Astrocyte (in vitro differentiated cells and primary cell): Measurements from ENCODE around the gene A4GALT. TPM values are rescaled to one million over a fixed set of nuclear protein-coding genes. Genes with fewer than 3 reads are reported as not detected.

Source experiments
- DNase-seq: peaks from one replicate; pipeline ENCODE4 v3.0.0-alpha.2; 2010; ENCODE audit warnings: low read depth
- FAIRE-seq: peaks from 2 replicates; lab custom pipeline; 2011; peaks lifted over from hg19 to GRCh38; lab: Jason Lieb, UNC
- H2AFZ ChIP-seq: 2 replicates; pipeline ENCODE4 v1.6.0; 2012; ENCODE audit warnings: low read depth, low read length, inconsistent platforms
- H3K27ac ChIP-seq: 2 replicates; pipeline ENCODE4 v1.5.1; 2011; ENCODE audit warnings: low read depth, low read length, inconsistent platforms
- H3K27me3 ChIP-seq: 2 replicates; pipeline ENCODE4 v1.6.0; 2011; ENCODE audit warnings: low read length, inconsistent platforms; ENCODE audit not compliant: insufficient read depth
- H3K36me3 ChIP-seq: 2 replicates; pipeline ENCODE4 v1.5.1; 2011; ENCODE audit warnings: low read length, inconsistent platforms; ENCODE audit not compliant: insufficient read depth
- H3K4me1 ChIP-seq: 2 replicates; pipeline ENCODE4 v1.5.1; 2011; ENCODE audit warnings: low read length, inconsistent platforms; ENCODE audit not compliant: insufficient read depth
- H3K4me2 ChIP-seq: 2 replicates; pipeline ENCODE4 v1.6.0; 2012; ENCODE audit warnings: low read length, inconsistent platforms
- H3K4me3 ChIP-seq: 2 replicates; pipeline ENCODE4 v1.5.1; 2011; ENCODE audit warnings: low read depth, mild to moderate bottlenecking, low read length, inconsistent platforms; ENCODE audit not compliant: insufficient read depth
- H3K79me2 ChIP-seq: 2 replicates; pipeline ENCODE4 v1.6.0; 2012; ENCODE audit warnings: mild to moderate bottlenecking, low read length, inconsistent platforms; ENCODE audit not compliant: insufficient read depth
- H3K9ac ChIP-seq: 2 replicates; pipeline ENCODE4 v1.6.0; 2012; ENCODE audit warnings: mild to moderate bottlenecking, low read length, inconsistent platforms
- H3K9me3 ChIP-seq: 2 replicates; pipeline ENCODE4 v1.5.1; 2012; ENCODE audit warnings: low read depth, mild to moderate bottlenecking, low read length, inconsistent platforms; ENCODE audit not compliant: insufficient read depth
- H4K20me1 ChIP-seq: 2 replicates; pipeline ENCODE4 v1.6.0; 2012; ENCODE audit warnings: low read length, inconsistent platforms; ENCODE audit not compliant: insufficient read depth
- H3K27ac Mint-ChIP-seq: one replicate; pipeline ENCODE4 v1.8.0; 2021; ENCODE audit warnings: mild to moderate bottlenecking, mixed read lengths; ENCODE audit not compliant: unreplicated experiment
- H3K27me3 Mint-ChIP-seq: one replicate; pipeline ENCODE4 v1.8.0; 2021; ENCODE audit warnings: low read depth, mixed read lengths; ENCODE audit not compliant: unreplicated experiment
- H3K36me3 Mint-ChIP-seq: one replicate; pipeline ENCODE4 v1.8.0; 2021; ENCODE audit warnings: low read depth, mixed read lengths; ENCODE audit not compliant: unreplicated experiment
- H3K4me1 Mint-ChIP-seq: one replicate; pipeline ENCODE4 v1.8.0; 2021; ENCODE audit warnings: low read depth, mixed read lengths; ENCODE audit not compliant: unreplicated experiment
- H3K4me3 Mint-ChIP-seq: one replicate; pipeline ENCODE4 v1.8.0; 2021; ENCODE audit warnings: mild to moderate bottlenecking, moderate library complexity, mixed read lengths; ENCODE audit not compliant: unreplicated experiment
- H3K9me3 Mint-ChIP-seq: one replicate; pipeline ENCODE4 v1.8.0; 2021; ENCODE audit warnings: mild to moderate bottlenecking, mixed read lengths; ENCODE audit not compliant: unreplicated experiment
- CTCF ChIP-seq: IDR thresholded peaks from 2 replicates; pipeline ENCODE4 v1.5.1; 2011; ENCODE audit warnings: low read depth, mild to moderate bottlenecking, inconsistent platforms, low read length, moderate library complexity; ENCODE audit not compliant: insufficient read depth
- EZH2 ChIP-seq: IDR thresholded peaks from 2 replicates; pipeline ENCODE4 v1.6.1; 2012; ENCODE audit warnings: mild to moderate bottlenecking, low read length, inconsistent platforms; ENCODE audit not compliant: insufficient read depth
- total RNA-seq: library from RNA; stranded (reverse); gene quantifications from 2 replicates; pipeline ENCODE4 v1.2.1, GENCODE V29; 2021

Gene A4GALT
- total RNA-seq, 1 donor from 2014 or later = 1.9 TPM

GRCh38 chr22:42656578-42656977 is 64.1 kb downstream of the A4GALT start:
- H3K4me3 ChIP-seq = no peak overlapping the region
- Mint-ChIP-seq H3K27ac (no peak overlapping the region), H3K27me3 (no peaks in the 10 kb centered on the region), H3K4me3 (no peak overlapping the region), H3K4me1 (no peaks in the 10 kb centered on the region), H3K36me3 (no peaks in the 10 kb centered on the region), H3K9me3 (no peaks in the 10 kb centered on the region)
- no peaks in the 10 kb centered on the region for H3K9me3 ChIP-seq
- H3K79me2 ChIP-seq = no peaks in the 10 kb centered on the region
- no peaks in the 10 kb centered on the region for H3K27me3 ChIP-seq
- no peaks in the 10 kb centered on the region for H3K4me1 ChIP-seq
- no peak overlapping the region for H3K9ac ChIP-seq
- no peak for FAIRE-seq
- no peak for DNase-seq
- no peaks in the 10 kb centered on the region for H3K36me3 ChIP-seq
- no peaks in the 10 kb centered on the region for H4K20me1 ChIP-seq
- H3K4me2 ChIP-seq = no peak overlapping the region
- H3K27ac ChIP-seq = no peak overlapping the region
- TF ChIP-seq EZH2 (no peak), CTCF (no peak)
- no peak overlapping the region for H2AFZ ChIP-seq

- no peak for DNase-seq
- no peak overlapping the region for H3K4me3 Mint-ChIP-seq
- H3K27me3 ChIP-seq = no peaks in the 10 kb centered on the region
- H2AFZ ChIP-seq = no peak overlapping the region
- no peaks in the 10 kb centered on the region for H3K36me3 Mint-ChIP-seq
- H3K9me3 ChIP-seq = no peaks in the 10 kb centered on the region
- H3K4me3 ChIP-seq = no peak overlapping the region
- no peaks in the 10 kb centered on the region for H3K9me3 Mint-ChIP-seq
- H3K27ac Mint-ChIP-seq = no peak overlapping the region
- FAIRE-seq = no peak
- no peaks in the 10 kb centered on the region for H3K79me2 ChIP-seq
- no peak overlapping the region for H3K4me2 ChIP-seq
- no peak overlapping the region for H3K9ac ChIP-seq
- H4K20me1 ChIP-seq = no peaks in the 10 kb centered on the region
- no peaks in the 10 kb centered on the region for H3K4me1 ChIP-seq
- no peak for TF ChIP-seq EZH2
- no peak for TF ChIP-seq CTCF
- H3K4me1 Mint-ChIP-seq = no peaks in the 10 kb centered on the region
- no peaks in the 10 kb centered on the region for H3K27me3 Mint-ChIP-seq
- no peak overlapping the region for H3K27ac ChIP-seq
- no peaks in the 10 kb centered on the region for H3K36me3 ChIP-seq
These were observed 65.0 kb downstream of the A4GALT start for GRCh38 chr22:42655693-42656092.

- H3K4me3 ChIP-seq = no peak overlapping the region
- FAIRE-seq = no peak
These were observed 66.1 kb downstream of the A4GALT start for GRCh38 chr22:42654436-42655073.

More at GRCh38 chr22:42654436-42655073, 66.1 kb downstream of the A4GALT start:
- no peak overlapping the region for H3K27ac Mint-ChIP-seq
- no peaks in the 10 kb centered on the region for H3K36me3 Mint-ChIP-seq
- no peak for TF ChIP-seq CTCF
- H3K4me1 ChIP-seq = peaks cover 3% of the 10 kb centered on the region
- H3K4me1 Mint-ChIP-seq = no peaks in the 10 kb centered on the region
- no peak overlapping the region for H3K9ac ChIP-seq
- DNase-seq = no peak
- no peak overlapping the region for H3K27ac ChIP-seq
- no peaks in the 10 kb centered on the region for H4K20me1 ChIP-seq
- no peaks in the 10 kb centered on the region for H3K27me3 ChIP-seq
- H2AFZ ChIP-seq = no peak overlapping the region
- no peaks in the 10 kb centered on the region for H3K9me3 ChIP-seq
- H3K27me3 Mint-ChIP-seq = no peaks in the 10 kb centered on the region
- H3K4me2 ChIP-seq = no peak overlapping the region
- H3K36me3 ChIP-seq = no peaks in the 10 kb centered on the region
- H3K4me3 Mint-ChIP-seq = no peak overlapping the region
- H3K9me3 Mint-ChIP-seq = no peaks in the 10 kb centered on the region
- H3K79me2 ChIP-seq = peaks cover 3% of the 10 kb centered on the region
